ENCODE data around the gene CSAG1. TPM values are rescaled to one million over a fixed set of nuclear protein-coding genes. Genes with fewer than 3 reads are reported as not detected.
"Not testable (repeated sequence)": the region's sequence is repeated elsewhere in the genome, so short reads cannot be mapped to it uniquely, and the experiment has no call there.

Gene CSAG1
- total RNA-seq, 2 experiments from 2014 or later: not detected

GRCh38 chrX:152735860-152736511, 2.5 kb upstream of the CSAG1 start:
- DNase-seq (ENCODE audit: low spot score): no peak
- intact Hi-C loops (cut with micrococcal nuclease; ENCODE audit: unreplicated experiment): no loop called here
- H3K9me3 ChIP-seq (ENCODE audit: low read length): no peaks in the 10 kb centered on the region
- no TSS peak for BruUV-seq (replicated peaks)
- H3K4me3 ChIP-seq (ENCODE audit: low read depth, low read length, poor library complexity, severe bottlenecking): no peak overlapping the region
- no peaks in the 10 kb centered on the region for H3K9me2 ChIP-seq (ENCODE audit: insufficient read depth, low read length)
- H3K4me2 ChIP-seq (ENCODE audit: low read length): no peak overlapping the region
- no peak overlapping the region for H3K27ac ChIP-seq (ENCODE audit: low read depth, low read length, poor library complexity, severe bottlenecking)
- POLR2A ChIA-PET: no interaction called here
- no peak overlapping the region for H2AFZ ChIP-seq (ENCODE audit: low read length)
- H3K36me3 ChIP-seq (ENCODE audit: insufficient read depth, low read length): no peaks in the 10 kb centered on the region
- H4K20me1 ChIP-seq (ENCODE audit: insufficient read depth, low read length): no peaks in the 10 kb centered on the region
- TF ChIP-seq, protein P1, sequence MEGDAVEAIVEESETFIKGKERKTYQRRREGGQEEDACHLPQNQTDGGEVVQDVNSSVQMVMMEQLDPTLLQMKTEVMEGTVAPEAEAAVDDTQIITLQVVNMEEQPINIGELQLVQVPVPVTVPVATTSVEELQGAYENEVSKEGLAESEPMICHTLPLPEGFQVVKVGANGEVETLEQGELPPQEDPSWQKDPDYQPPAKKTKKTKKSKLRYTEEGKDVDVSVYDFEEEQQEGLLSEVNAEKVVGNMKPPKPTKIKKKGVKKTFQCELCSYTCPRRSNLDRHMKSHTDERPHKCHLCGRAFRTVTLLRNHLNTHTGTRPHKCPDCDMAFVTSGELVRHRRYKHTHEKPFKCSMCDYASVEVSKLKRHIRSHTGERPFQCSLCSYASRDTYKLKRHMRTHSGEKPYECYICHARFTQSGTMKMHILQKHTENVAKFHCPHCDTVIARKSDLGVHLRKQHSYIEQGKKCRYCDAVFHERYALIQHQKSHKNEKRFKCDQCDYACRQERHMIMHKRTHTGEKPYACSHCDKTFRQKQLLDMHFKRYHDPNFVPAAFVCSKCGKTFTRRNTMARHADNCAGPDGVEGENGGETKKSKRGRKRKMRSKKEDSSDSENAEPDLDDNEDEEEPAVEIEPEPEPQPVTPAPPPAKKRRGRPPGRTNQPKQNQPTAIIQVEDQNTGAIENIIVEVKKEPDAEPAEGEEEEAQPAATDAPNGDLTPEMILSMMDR (conservative IDR thresholded peaks at IDR 0.05; ENCODE audit: low read length): no peak
- no peak for TF ChIP-seq EZH2phosphoT487 (IDR thresholded peaks at IDR 0.05; ENCODE audit: borderline replicate concordance, low read depth, low read length)
- no peaks in the 10 kb centered on the region for H3K79me2 ChIP-seq (ENCODE audit: insufficient read depth, low read depth, low read length)
- CTCF ChIA-PET (ENCODE audit: unreplicated experiment): no interaction called here
- no peaks in the 10 kb centered on the region for H3K4me1 ChIP-seq (ENCODE audit: insufficient read depth, low read length, poor library complexity, severe bottlenecking)

DNA sequence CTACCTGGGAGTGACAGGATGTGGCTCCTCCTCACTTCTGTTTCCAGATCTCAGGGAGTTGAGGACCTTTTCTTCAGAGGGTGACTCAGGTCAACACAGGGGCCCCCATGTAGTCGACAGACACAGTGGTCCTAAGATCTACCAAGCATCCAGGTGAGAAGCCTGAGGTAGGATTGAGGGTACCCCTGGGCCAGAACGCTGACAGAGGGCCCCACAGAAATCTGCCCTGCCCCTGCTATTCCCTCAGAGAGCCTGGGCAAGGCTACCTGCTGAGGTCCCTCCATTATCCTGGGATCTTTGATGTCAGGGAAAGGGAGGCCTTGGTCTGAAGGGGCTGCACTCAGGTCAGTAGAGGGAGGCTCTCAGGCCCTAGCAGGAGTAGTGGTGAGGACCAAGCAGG, 1.6 kb upstream of the CSAG1 start:
- no peak overlapping the region for H3K4me2 ChIP-seq (ENCODE audit: low read length)
- no peaks in the 10 kb centered on the region for H3K79me2 ChIP-seq (ENCODE audit: insufficient read depth, low read depth, low read length)
- intact Hi-C loops (cut with micrococcal nuclease; ENCODE audit: unreplicated experiment): no loop called here
- BruUV-seq (replicated peaks): no TSS peak
- DNase-seq (ENCODE audit: low spot score): no peak
- no peaks in the 10 kb centered on the region for H4K20me1 ChIP-seq (ENCODE audit: insufficient read depth, low read length)
- no peak overlapping the region for H3K4me3 ChIP-seq (ENCODE audit: low read depth, low read length, poor library complexity, severe bottlenecking)
- no peak overlapping the region for H3K27ac ChIP-seq (ENCODE audit: low read depth, low read length, poor library complexity, severe bottlenecking)
- no peaks in the 10 kb centered on the region for H3K9me2 ChIP-seq (ENCODE audit: insufficient read depth, low read length)
- CTCF ChIA-PET (ENCODE audit: unreplicated experiment): no interaction called here
- no peaks in the 10 kb centered on the region for H3K9me3 ChIP-seq (ENCODE audit: low read length)
- TF ChIP-seq, protein P1 (conservative IDR thresholded peaks at IDR 0.05; ENCODE audit: low read length): no peak
- no peak for TF ChIP-seq EZH2phosphoT487 (IDR thresholded peaks at IDR 0.05; ENCODE audit: borderline replicate concordance, low read depth, low read length)
- H3K36me3 ChIP-seq (ENCODE audit: insufficient read depth, low read length): no peaks in the 10 kb centered on the region
- no peaks in the 10 kb centered on the region for H3K4me1 ChIP-seq (ENCODE audit: insufficient read depth, low read length, poor library complexity, severe bottlenecking)
- POLR2A ChIA-PET: no interaction called here
- no peak overlapping the region for H2AFZ ChIP-seq (ENCODE audit: low read length)

GRCh38 chrX:152734143-152734858, 780 bp upstream of the CSAG1 start:
- H3K4me2 ChIP-seq (ENCODE audit: low read length); POLR2A ChIA-PET; H3K27ac ChIP-seq (ENCODE audit: low read depth, low read length, poor library complexity, severe bottlenecking); H3K9me2 ChIP-seq (ENCODE audit: insufficient read depth, low read length); DNase-seq (ENCODE audit: low spot score); H3K9me3 ChIP-seq (ENCODE audit: low read length); BruUV-seq (replicated peaks); CTCF ChIA-PET (ENCODE audit: unreplicated experiment); H3K4me1 ChIP-seq (ENCODE audit: insufficient read depth, low read length, poor library complexity, severe bottlenecking); H2AFZ ChIP-seq (ENCODE audit: low read length); H3K36me3 ChIP-seq (ENCODE audit: insufficient read depth, low read length); intact Hi-C loops (cut with micrococcal nuclease; ENCODE audit: unreplicated experiment); H4K20me1 ChIP-seq (ENCODE audit: insufficient read depth, low read length); H3K79me2 ChIP-seq (ENCODE audit: insufficient read depth, low read depth, low read length); H3K4me3 ChIP-seq (ENCODE audit: low read depth, low read length, poor library complexity, severe bottlenecking): not testable (repeated sequence)

Data from OCI-LY7 (cell line).